GM12878 (cell line): ENCODE measurements around the gene DEPDC1B. TPM values are rescaled to one million over a fixed set of nuclear protein-coding genes. Genes with fewer than 3 reads are reported as not detected.

ENCODE experiments used
- ASH2L ChIP-seq: fragments of 300-600, 200-600 bp; sonication (generic); IDR thresholded peaks from 2 replicates; pipeline ENCODE4 v1.6.1; 2017; ENCODE audit warnings: low read depth, mild to moderate bottlenecking, borderline replicate concordance
- BCL3 ChIP-seq: IDR thresholded peaks from 2 replicates; pipeline ENCODE4 v1.6.1; 2011; ENCODE audit warnings: borderline replicate concordance, low read depth, mild to moderate bottlenecking, moderate library complexity, low read length; ENCODE audit not compliant: insufficient read depth, poor library complexity, severe bottlenecking
- CEBPB ChIP-seq, 2 experiments: fragments of 150-350 bp in 1 of 2; IDR thresholded peaks; 2 replicates each; pipeline ENCODE4 v1.6.1; 2012 to 2014; ENCODE audit warnings: low read depth in 2 of 2, low read length in 2 of 2, borderline replicate concordance in 1 of 2, inconsistent platforms in 1 of 2
- CHD2 ChIP-seq: IDR thresholded peaks from 2 replicates; pipeline ENCODE4 v1.6.1; 2011; ENCODE audit warnings: low read depth, low read length, improper control_type of control experiment, borderline replicate concordance
- CREB1 ChIP-seq: IDR thresholded peaks from 2 replicates; pipeline ENCODE4 v1.6.1; 2012; ENCODE audit warnings: low read depth, mild to moderate bottlenecking, inconsistent platforms
- EP300 ChIP-seq, 2 experiments: fragments of 150-350 bp in 1 of 2; IDR thresholded peaks; 2 replicates each; pipeline ENCODE4 v1.6.1; 2011 to 2012; ENCODE audit warnings: low read depth in 2 of 2, low read length in 2 of 2, borderline replicate concordance in 1 of 2, improper control_type of control experiment in 1 of 2, inconsistent platforms in 1 of 2; ENCODE audit not compliant: control insufficient read depth in 1 of 2
- FOS ChIP-seq: IDR thresholded peaks from 3 replicates; pipeline ENCODE4 v1.6.1; 2011; ENCODE audit warnings: borderline replicate concordance; ENCODE audit not compliant: insufficient read length; ENCODE audit errors: extremely low read depth
- HDAC2 ChIP-seq: fragments of 200-600 bp; sonication (generic); IDR thresholded peaks from 2 replicates; pipeline ENCODE4 v1.6.1; 2017
- JUNB ChIP-seq: IDR thresholded peaks from 2 replicates; pipeline ENCODE4 v1.6.1; 2016; ENCODE audit warnings: antibody characterized with exemption, mild to moderate bottlenecking
- KDM1A ChIP-seq: fragments of 200-600 bp; sonication (generic); IDR thresholded peaks from 2 replicates; pipeline ENCODE4 v1.6.1; 2016; ENCODE audit warnings: borderline replicate concordance
- NFXL1 ChIP-seq: fragments of 450-650 bp; IDR thresholded peaks from 2 replicates; pipeline ENCODE4 v1.6.1; 2017; ENCODE audit warnings: antibody characterized with exemption, mild to moderate bottlenecking, borderline replicate concordance
- NR2C2 ChIP-seq: IDR thresholded peaks from 2 replicates; pipeline ENCODE4 v1.6.1; 2011; ENCODE audit warnings: borderline replicate concordance, low read depth; ENCODE audit not compliant: control insufficient read depth, insufficient read length
- PAX5 ChIP-seq: IDR thresholded peaks from 2 replicates; pipeline ENCODE4 v1.6.1; 2011; ENCODE audit warnings: low read depth, low read length, borderline replicate concordance
- RELA ChIP-seq: fragments of 450-650 bp; IDR thresholded peaks from 2 replicates; pipeline ENCODE4 v1.8.0; 2014; ENCODE audit warnings: borderline replicate concordance; ENCODE audit not compliant: partially characterized antibody
- SIN3A ChIP-seq: IDR thresholded peaks from 2 replicates; pipeline ENCODE4 v1.6.1; 2012; ENCODE audit warnings: low read depth, low read length, improper control_type of control experiment
- SIX5 ChIP-seq: IDR thresholded peaks from 2 replicates; pipeline ENCODE4 v1.6.1; 2011; ENCODE audit warnings: mild to moderate bottlenecking, low read depth, low read length, moderate library complexity; ENCODE audit not compliant: severe bottlenecking
- SUPT20H ChIP-seq: IDR thresholded peaks from 2 replicates; pipeline ENCODE4 v1.6.1; 2011; ENCODE audit warnings: low read depth, mild to moderate bottlenecking, low read length, moderate library complexity, borderline replicate concordance; ENCODE audit not compliant: control insufficient read depth
- WRNIP1 ChIP-seq: IDR thresholded peaks from 2 replicates; pipeline ENCODE4 v1.6.1; 2011; ENCODE audit warnings: low read depth, low read length, improper control_type of control experiment, borderline replicate concordance
- YBX1 ChIP-seq: fragments of 450-650 bp; IDR thresholded peaks from 2 replicates; pipeline ENCODE4 v1.6.1; 2016; ENCODE audit warnings: antibody characterized with exemption
- ZBED1 ChIP-seq: IDR thresholded peaks from 2 replicates; pipeline ENCODE4 v1.6.1; 2016; ENCODE audit warnings: borderline replicate concordance
- ZNF384 ChIP-seq: IDR thresholded peaks from 2 replicates; pipeline ENCODE4 v1.6.1; 2012; ENCODE audit warnings: low read depth, mild to moderate bottlenecking, low read length, improper control_type of control experiment, borderline replicate concordance
- polyA plus RNA-seq, 11 experiments: library from polyadenylated mRNA; depleted of rRNA in 4 of 11; unstranded in 6 of 11; stranded (reverse) in 5 of 11; fragments of >200 nt; fragmentation: Nextera tagmentation in 4 of 11; fragmentation: Illumina TruSeq in 1 of 11; extraction: Ambion mirVana in 4 of 11; extraction: Trizol in 1 of 11; gene quantifications; 1 replicate in 1 of 11; 2 replicates in 10 of 11; pipeline versions ENCODE4 v1.2.1 to v1.2.3, GENCODE V29; 2011 to 2016; ENCODE audit warnings: inconsistent platforms in 2 of 11, missing spikeins in 2 of 11, low read depth in 1 of 11
- total RNA-seq, 4 experiments: library from RNA; depleted of rRNA in 3 of 4; stranded (reverse); fragments of >200 nt in 3 of 4; fragmentation: Illumina TruSeq in 1 of 4; extraction: Trizol in 1 of 4; gene quantifications; 2 replicates each; pipeline versions ENCODE4 v1.2.1 to v1.2.3, GENCODE V29; 2013 to 2021
- TF ChIP-seq, protein P1 (sequence below), 3 experiments: IDR thresholded peaks in 2 of 3; conservative IDR thresholded peaks in 1 of 3; 2 replicates each; pipeline ENCODE4 v1.5.1; 2011; ENCODE audit warnings: low read depth in 3 of 3, low read length in 3 of 3, mild to moderate bottlenecking in 3 of 3, control low read depth in 2 of 3, moderate library complexity in 2 of 3, inconsistent platforms in 1 of 3, mixed read lengths in 1 of 3; ENCODE audit not compliant: control insufficient read depth in 2 of 3, insufficient read depth in 1 of 3; ENCODE audit errors: extremely low read depth in 1 of 3
- TF ChIP-seq, protein P2 (sequence below): fragments of 450-650 bp; IDR thresholded peaks from 2 replicates; pipeline ENCODE4 v1.6.1; 2014; ENCODE audit warnings: mild to moderate bottlenecking
- TF ChIP-seq, protein P3 (sequence below): IDR thresholded peaks from 2 replicates; pipeline ENCODE4 v1.6.1; 2012; ENCODE audit warnings: low read length, inconsistent platforms

DEPDC1B gene
- total and polyA plus RNA-seq, 10 of the 15 experiments (the other 5 are each of a cell fraction or from before 2014, with no cell fraction given) = 29.7 to 56.5 (median 35.5) TPM

- TF ChIP-seq SIN3A (no peak), JUNB (peak; percentile 47), RELA (no peak), WRNIP1 (no peak), CEBPB (IDR thresholded peaks at IDR 0.05; ENCODE audit: borderline replicate concordance in 1 of 2, low read depth in 2 of 2, low read length in 2 of 2) (no peak), SIX5 (no peak), CREB1 (no peak), ASH2L (0 out of 2 replicates have a peak, but pooled peaks have one; percentile 23), ZBED1 (no peak), SUPT20H (no peak), NFXL1 (no peak), EP300 (IDR thresholded peaks at IDR 0.05; ENCODE audit: borderline replicate concordance in 1 of 2, control insufficient read depth in 1 of 2, low read depth in 2 of 2, low read length in 2 of 2) (peak; percentile 49 to 77; a peak in 3 of 4 replicates), KDM1A (no peak), ZNF384 (no peak), YBX1 (no peak), BCL3 (no peak), NR2C2 (no peak), CHD2 (no peak), PAX5 (peak; percentile 56; the same call in 1 of the 2 replicates), FOS (no peak), HDAC2 (no peak)
- TF ChIP-seq, protein P1, sequence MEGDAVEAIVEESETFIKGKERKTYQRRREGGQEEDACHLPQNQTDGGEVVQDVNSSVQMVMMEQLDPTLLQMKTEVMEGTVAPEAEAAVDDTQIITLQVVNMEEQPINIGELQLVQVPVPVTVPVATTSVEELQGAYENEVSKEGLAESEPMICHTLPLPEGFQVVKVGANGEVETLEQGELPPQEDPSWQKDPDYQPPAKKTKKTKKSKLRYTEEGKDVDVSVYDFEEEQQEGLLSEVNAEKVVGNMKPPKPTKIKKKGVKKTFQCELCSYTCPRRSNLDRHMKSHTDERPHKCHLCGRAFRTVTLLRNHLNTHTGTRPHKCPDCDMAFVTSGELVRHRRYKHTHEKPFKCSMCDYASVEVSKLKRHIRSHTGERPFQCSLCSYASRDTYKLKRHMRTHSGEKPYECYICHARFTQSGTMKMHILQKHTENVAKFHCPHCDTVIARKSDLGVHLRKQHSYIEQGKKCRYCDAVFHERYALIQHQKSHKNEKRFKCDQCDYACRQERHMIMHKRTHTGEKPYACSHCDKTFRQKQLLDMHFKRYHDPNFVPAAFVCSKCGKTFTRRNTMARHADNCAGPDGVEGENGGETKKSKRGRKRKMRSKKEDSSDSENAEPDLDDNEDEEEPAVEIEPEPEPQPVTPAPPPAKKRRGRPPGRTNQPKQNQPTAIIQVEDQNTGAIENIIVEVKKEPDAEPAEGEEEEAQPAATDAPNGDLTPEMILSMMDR (IDR thresholded peaks at IDR 0.05 in 2 of 3, conservative IDR thresholded peaks at IDR 0.05 in 1 of 3; ENCODE audit: control insufficient read depth in 2 of 3, extremely low read depth in 1 of 3, insufficient read depth in 1 of 3, low read depth in 3 of 3, low read length in 3 of 3) = no peak
- TF ChIP-seq, protein P2, sequence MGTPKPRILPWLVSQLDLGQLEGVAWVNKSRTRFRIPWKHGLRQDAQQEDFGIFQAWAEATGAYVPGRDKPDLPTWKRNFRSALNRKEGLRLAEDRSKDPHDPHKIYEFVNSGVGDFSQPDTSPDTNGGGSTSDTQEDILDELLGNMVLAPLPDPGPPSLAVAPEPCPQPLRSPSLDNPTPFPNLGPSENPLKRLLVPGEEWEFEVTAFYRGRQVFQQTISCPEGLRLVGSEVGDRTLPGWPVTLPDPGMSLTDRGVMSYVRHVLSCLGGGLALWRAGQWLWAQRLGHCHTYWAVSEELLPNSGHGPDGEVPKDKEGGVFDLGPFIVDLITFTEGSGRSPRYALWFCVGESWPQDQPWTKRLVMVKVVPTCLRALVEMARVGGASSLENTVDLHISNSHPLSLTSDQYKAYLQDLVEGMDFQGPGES = no peak
- TF ChIP-seq, protein P3, sequence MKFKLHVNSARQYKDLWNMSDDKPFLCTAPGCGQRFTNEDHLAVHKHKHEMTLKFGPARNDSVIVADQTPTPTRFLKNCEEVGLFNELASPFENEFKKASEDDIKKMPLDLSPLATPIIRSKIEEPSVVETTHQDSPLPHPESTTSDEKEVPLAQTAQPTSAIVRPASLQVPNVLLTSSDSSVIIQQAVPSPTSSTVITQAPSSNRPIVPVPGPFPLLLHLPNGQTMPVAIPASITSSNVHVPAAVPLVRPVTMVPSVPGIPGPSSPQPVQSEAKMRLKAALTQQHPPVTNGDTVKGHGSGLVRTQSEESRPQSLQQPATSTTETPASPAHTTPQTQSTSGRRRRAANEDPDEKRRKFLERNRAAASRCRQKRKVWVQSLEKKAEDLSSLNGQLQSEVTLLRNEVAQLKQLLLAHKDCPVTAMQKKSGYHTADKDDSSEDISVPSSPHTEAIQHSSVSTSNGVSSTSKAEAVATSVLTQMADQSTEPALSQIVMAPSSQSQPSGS = peak; percentile 73; the same call in 1 of the 2 replicates
Observed at GRCh38 chr5:60597572-60598320, 102.2 kb downstream of the DEPDC1B start (continued).
